B cell (primary cell): ENCODE data around the gene HBG2.

ENCODE experiments used
- CTCF ChIP-seq: fragments of 200-600 bp; IDR thresholded peaks from one replicate; pipeline ENCODE4 v1.8.0; 2022; ENCODE audit warnings: antibody characterized with exemption, mild to moderate bottlenecking
- EZH2 ChIP-seq: IDR thresholded peaks from 2 replicates; pipeline ENCODE4 v1.6.1; 2012; ENCODE audit warnings: borderline replicate concordance, low read depth, mild to moderate bottlenecking, moderate library complexity, low read length; ENCODE audit not compliant: insufficient read depth, poor library complexity, severe bottlenecking

- TF ChIP-seq CTCF (no peak), EZH2 (no peak)
Measured at GRCh38 chr11:5225480-5225871, 29.1 kb downstream of the HBG2 start.
